Inflammatory macrophage treated with lipopolysaccharide for 4 hours (primary cell): ENCODE results near the gene SLC7A8.

Source experiments
- DNase-seq: peaks from one replicate; pipeline ENCODE4 v3.0.0-alpha.2; 2020

SLC7A8 gene

GRCh38 chr14:23154964-23155587 lies 28.4 kb downstream of the SLC7A8 start:
- DNase-seq, result peak; percentile 52

DNA sequence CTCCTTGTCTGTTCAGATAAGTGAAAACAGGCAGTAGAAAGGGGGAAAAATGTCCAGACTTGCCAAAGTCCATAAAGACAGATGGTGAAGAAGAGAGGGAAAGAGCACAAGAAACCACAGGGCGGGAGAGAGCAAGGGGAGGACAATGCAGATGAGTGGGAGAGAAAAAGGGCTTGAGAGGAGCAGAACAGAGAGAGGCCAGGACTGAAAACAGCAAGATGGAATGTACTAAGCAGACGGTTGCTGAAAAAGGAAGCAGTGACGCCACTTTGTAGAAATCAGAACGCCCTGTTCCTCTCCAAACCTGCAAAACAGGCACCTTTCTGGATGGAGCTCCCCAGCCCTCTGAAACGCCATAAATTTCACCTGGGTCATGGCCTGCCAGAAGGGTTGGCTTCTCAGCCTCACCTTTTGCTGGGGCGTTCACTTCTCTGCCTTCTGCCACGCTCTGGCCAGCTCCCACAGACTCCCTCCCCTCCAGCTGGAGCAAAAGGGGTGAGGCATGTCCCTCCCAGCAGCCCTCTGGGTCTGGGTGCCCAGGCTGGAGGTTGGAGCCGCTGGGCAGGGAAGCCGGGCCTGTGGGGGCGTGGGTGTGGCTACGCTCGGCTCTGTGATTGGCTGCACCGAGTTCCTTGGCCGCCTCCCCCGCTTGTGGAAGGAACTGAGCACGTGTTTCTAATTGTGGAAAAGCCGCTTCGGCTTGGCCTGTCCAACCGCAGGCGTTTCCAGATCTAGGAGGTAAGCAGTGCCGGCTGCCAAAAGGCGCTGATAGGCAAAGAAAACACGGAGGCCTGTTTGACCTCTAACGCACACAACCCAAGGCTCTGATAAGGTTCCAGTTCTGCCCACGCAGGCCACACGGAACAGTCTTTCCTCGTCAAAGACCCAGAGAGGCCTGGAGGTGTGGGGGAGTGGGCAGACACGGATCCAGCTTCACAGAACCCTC lies 29.3 kb downstream of the SLC7A8 start:
- peak; percentile 51 for DNase-seq

- DNase-seq, result no peak
Observed at GRCh38 chr14:23151342-23151741, 32.1 kb downstream of the SLC7A8 start.

- no peak for DNase-seq
Observed at GRCh38 chr14:23149745-23150144, 33.7 kb downstream of the SLC7A8 start.

DNA sequence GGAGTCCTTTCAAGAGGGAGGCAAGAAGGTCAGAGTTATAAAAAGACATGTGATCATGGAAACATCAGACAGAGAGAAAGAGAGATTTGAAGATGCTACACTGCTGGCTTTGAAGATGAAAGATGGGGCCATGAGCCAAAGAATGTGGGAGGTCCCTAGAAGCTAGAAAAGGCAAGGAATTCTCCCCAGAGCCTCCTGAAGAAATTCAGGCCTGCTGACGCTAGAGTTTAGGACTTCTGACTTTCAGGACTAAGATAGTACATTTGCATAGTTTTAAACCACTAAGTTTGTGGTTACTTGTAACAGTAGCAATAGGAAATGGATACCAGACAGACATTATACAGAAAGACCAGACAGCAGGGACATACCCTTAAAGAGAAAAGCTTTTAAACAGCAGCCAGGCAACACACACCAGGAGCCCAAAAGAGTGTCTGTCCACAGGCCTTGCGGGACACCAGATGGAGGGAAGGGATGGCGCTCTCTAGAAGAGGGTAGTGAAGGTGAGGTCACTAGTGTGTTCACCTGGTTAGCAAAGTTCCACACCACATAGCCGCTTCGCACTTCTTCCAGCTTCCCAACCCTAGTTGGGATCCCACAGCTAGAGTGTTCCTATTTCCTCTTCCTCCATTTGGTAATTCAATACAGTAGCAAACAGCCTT lies 34.7 kb downstream of the SLC7A8 start:
- DNase-seq, result no peak

DNA sequence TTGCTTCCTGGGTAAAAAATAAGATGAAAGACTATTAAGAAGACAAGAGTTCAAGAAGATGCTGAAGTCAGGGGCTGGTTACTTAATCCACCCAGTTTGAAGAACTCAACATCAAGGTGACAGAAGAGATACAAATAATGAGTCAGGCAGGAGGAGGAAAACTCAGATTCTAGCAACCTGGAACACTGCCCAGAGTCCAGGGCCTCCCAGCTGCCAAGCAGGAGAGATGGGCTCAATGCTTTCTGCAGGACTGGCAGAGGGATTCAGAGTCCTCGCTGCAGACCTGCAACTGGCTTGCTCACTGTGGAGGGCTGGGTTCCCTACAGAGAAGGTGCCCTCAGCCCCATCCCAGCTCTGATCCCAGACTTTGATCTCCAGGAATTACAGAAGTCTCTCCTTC lies 35.8 kb downstream of the SLC7A8 start:
- no peak for DNase-seq

GRCh38 chr14:23146980-23147379 lies 36.5 kb downstream of the SLC7A8 start:
- no peak for DNase-seq

DNA sequence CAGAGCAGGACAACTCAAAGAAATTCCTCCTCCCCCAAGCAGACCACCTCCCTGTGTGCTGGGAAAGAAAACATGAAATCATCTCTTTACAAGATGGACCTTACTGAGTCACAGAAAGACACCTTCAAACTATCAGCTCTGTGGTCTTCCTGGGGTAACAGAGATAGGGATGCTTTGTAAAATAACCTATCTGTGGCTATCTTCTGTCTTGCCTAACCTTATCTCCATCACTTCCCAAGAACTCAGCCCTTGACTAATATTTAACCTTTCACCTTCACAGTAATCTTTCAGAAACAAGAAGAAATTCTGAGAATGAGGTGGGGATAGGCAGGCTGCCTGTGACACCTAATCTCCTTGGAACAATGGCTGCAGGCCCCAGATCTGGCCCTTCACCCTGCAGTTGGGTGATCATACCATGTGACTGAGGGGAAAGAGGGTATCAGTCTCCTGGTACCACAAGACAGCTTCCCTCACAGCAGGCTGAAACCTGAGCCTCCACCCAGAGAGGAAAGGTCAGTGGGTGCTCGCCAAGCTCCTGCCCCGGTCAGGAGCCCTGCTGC lies 37.0 kb downstream of the SLC7A8 start:
- no peak for DNase-seq

DNA sequence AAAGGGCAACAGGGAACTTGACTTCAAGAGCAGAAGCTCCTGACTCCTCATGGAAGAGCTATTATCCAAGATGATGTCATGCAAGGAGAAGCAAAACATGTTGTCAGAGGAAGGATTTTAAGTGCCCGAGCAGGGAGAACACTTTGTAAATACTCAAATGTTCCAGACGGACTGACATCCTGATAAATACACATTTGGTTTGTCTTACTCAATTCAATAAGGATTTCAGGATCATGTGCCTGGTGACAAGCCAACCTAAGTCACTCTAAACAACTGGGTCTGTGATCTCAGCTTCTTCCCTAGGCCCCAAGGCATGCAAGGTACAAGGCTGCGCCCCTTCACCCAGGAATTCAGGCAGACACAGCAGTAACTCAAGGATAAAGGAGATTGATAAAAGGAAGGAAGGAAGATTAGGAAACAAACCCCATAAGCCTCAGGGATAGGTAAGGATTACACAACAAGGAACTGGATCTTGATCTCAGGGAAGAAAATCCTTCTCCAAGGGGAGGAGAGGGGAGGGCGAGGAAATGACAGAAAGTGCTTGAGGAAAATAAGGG lies 37.6 kb downstream of the SLC7A8 start:
- DNase-seq, result no peak

DNA sequence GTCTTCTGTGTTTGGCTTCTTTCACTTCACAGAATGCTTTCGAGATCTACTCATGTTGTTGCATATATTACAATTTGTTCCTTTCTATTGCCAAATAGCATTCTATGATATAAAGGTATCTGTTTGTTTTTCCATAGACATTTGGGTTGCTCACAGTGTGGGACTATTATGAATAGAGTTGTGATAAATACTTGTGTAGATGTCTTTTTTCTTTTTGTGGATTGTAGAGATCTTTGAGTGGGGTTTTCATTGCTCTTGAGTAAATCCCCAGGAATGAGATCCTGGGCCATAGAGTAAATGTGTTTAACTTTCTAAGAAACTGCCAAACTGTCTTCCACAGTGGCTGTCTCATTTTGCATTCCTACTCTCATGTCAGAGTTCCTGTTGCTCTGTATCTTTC lies 39.5 kb downstream of the SLC7A8 start:
- DNase-seq, result no peak

DNA sequence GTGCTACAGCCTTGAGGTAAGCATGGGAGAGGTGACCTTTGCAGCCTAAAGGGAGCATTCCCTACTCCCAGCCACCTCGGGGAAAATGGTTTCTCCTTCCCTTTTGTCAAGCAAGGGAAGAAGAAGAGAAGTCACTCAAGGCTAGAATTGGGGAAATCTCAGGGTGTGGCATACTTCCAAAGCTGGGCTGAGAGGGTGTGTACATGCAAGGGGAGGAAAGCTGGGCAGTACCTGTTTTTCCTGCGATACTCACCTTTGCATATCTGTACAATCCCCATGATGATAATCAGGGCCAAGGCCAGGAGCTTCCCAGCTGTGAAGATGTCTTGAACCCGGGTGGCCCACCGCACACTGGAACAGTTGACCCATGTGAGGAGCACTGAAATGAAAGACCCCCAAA lies 40.6 kb downstream of the SLC7A8 start:
- no peak for DNase-seq

DNA sequence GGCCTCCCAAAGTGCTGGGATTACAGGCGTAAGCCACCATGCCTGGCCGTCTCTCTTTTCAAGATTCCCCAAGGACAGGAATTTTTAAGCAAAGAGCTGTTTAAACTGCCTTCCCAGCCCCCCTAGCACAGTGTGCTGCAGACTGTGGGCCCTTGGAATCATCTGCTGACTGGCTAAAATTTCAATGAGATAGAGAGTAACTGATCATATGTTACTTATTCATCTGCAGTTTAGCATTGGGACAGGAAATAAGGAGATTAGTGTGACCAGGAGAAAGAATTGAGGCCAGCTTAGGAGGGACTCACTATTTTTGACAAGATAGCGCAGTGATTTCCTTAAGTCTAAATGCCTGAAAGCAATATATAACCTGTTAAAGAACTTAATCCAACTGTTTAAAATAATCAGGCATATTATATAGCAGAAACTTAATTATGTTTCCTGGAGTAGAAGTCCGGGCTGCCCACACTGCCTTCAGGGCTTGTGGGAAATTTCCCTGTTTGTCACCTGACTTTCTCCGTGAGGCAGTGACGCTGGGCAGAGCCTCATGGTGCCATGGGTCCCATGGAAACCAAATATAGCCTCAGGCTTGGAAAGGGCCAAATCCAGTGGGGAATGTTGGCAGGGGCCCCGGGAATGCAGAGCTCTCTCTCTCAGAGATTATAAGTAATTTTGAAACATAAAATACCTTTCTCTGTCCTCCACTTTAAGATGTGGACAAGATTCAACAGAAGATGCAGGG lies 41.6 kb downstream of the SLC7A8 start:
- DNase-seq, result no peak

DNA sequence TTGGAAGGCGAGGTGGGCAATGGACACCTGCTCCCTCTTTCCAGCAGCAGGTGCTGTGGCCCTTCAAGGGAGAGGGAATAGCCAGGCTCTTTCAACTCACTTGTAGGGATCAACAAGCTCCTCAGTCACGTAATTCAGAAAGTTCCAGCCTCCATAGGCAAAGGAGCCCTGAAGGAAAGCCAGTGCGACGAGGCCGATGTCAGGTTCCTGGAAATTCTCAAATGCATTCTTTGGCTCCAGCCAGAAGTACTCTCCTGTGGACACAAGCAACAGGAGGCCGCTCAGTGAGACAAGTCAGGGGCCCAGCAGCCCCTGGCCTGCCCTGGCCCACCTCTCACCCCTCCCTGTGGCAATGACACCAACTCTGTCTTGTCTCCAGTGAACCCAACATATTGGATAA lies 43.1 kb downstream of the SLC7A8 start:
- no peak for DNase-seq

- DNase-seq, result no peak
Observed at GRCh38 chr14:23139874-23140273, 43.6 kb downstream of the SLC7A8 start.

DNA sequence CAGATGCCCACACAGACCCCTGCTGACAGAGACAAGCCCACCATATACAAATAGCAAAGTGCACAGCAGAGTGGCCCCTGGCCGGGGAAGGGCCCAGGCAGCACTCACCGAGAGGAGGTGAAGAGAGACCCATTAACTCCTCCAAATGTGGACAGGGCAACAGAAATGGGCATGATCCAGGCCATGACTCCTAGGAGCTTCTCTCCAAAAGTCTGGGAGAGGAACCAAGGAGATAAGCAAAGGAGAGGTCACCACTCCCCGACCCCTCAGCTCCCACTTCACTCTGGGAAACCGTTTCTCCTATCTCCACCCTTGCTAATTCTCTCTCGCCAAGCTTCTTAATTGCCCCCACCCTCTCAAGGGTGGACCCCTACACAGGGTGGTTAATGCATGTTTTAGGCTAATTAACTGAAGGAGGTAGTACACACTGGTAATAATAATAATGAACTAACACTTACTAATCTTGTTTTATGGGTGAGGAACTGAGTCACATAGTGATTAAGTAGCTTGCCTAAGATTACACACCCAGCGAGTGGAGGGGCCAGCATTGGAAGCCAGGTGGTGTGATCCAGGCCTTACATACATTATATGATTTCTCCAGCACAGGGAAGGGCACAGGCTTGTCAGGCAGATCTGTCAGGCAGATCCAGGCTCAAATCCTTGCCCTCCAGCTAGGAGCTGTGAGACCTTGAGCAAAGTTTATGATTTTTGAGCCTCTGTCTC lies 45.5 kb downstream of the SLC7A8 start:
- DNase-seq, result no peak

DNA sequence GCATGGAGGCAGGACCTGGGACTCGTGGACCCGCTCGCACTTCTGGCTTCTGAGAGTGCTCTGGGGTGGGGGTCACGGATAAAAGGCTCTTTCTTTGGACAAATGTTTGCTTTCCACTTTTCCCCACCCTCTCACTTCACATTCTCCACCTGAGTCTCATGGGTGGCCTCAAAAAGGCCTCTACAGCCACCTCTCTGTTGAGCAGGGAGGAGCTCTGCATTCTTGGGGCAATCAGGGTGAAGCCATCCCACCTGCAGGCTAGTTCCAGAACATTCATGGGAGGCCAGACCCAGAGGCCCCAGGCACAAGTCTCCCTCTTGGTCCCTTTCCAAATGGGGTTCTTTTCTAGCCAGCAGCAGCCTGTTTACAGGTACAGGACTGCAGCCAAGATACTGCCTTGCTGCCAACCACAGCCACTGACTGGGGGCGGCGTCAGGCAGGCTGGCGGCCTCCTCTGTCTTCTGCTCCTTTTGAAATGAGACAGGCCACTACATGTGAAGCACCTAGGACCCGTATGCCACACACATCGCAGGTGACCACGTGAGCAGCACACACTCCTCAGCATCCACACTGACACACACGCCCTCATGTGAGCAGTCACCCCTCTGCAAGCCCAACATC lies 46.2 kb downstream of the SLC7A8 start:
- no peak for DNase-seq

GRCh38 chr14:23136566-23137133 lies 46.8 kb downstream of the SLC7A8 start:
- DNase-seq, result no peak

GRCh38 chr14:23132970-23133369 lies 50.5 kb downstream of the SLC7A8 start:
- no peak for DNase-seq

DNA sequence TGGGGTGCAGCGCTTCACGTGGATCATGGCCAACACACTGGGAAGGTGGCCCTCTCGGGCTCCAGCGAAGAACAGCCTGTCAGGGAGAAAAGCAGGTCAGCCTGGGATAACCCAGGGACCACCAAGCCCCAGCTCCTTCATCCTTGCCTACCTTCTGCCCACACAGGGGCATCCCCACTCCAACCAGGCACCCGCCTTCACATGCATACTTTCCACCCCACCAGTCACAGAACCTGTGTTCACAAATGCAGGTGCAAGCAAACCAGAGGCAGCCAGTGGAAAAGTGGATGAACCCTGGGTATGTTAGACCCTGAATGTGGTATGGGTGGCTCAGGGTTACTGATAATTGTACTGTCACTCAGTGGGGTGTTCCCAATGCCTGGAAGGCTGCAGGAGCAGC lies 52.0 kb downstream of the SLC7A8 start:
- no peak for DNase-seq

- DNase-seq, result no peak
Observed at GRCh38 chr14:23130871-23131270, 52.6 kb downstream of the SLC7A8 start.

- no peak for DNase-seq
Observed at GRCh38 chr14:23129759-23130316, 53.6 kb downstream of the SLC7A8 start.
